Fibroblast of mammary gland (primary cell): ENCODE results near the gene MSANTD4.

Experiments used
- DNase-seq: peaks from one replicate; pipeline ENCODE4 v3.0.0-alpha.2; 2010; ENCODE audit warnings: low read depth
- H3K4me3 ChIP-seq: 2 replicates; pipeline ENCODE4 v1.5.1; 2011; ENCODE audit warnings: low read depth, mild to moderate bottlenecking, low read length, moderate library complexity; ENCODE audit not compliant: control insufficient read depth
- CTCF ChIP-seq: conservative IDR thresholded peaks from 2 replicates; pipeline ENCODE4 v1.5.1; 2011; ENCODE audit warnings: low read depth, low read length, inconsistent platforms; ENCODE audit not compliant: control insufficient read depth, insufficient read depth

Gene MSANTD4

GRCh38 chr11:106051103-106051502 lies 29.1 kb upstream of the MSANTD4 start:
- no peak for DNase-seq
- TF ChIP-seq CTCF = no peak

GRCh38 chr11:106049727-106050476 lies 27.9 kb upstream of the MSANTD4 start:
- TF ChIP-seq CTCF = no peak
- H3K4me3 ChIP-seq = no peak overlapping the region

More at GRCh38 chr11:106051103-106051502, 29.1 kb upstream of the MSANTD4 start:
- H3K4me3 ChIP-seq = no peak overlapping the region

GRCh38 chr11:106047631-106048030 lies 25.6 kb upstream of the MSANTD4 start:
- TF ChIP-seq CTCF = no peak
- H3K4me3 ChIP-seq = no peak overlapping the region
- DNase-seq = no peak

More at GRCh38 chr11:106049727-106050476, 27.9 kb upstream of the MSANTD4 start:
- no peak for DNase-seq

GRCh38 chr11:106043540-106043939 lies 21.5 kb upstream of the MSANTD4 start:
- no peak for TF ChIP-seq CTCF
- DNase-seq = no peak
- no peak overlapping the region for H3K4me3 ChIP-seq

GRCh38 chr11:106032861-106033260 lies 10.8 kb upstream of the MSANTD4 start:
- H3K4me3 ChIP-seq = no peak overlapping the region
- no peak for DNase-seq
- no peak for TF ChIP-seq CTCF

- no peak for TF ChIP-seq CTCF
- DNase-seq = no peak
- H3K4me3 ChIP-seq = no peak overlapping the region
Measured at GRCh38 chr11:106031936-106032335, 9.9 kb upstream of the MSANTD4 start.
